ENCODE data around the gene NUDCD2. TPM values are rescaled to one million over a fixed set of nuclear protein-coding genes. Genes with fewer than 3 reads are reported as not detected.

Gene NUDCD2
- total and polyA plus RNA-seq, 9 of the 15 experiments (the other 6 are each of a cell fraction or from before 2014, with no cell fraction given), result 14.6 to 76.9 (median 32.5) TPM

DNA sequence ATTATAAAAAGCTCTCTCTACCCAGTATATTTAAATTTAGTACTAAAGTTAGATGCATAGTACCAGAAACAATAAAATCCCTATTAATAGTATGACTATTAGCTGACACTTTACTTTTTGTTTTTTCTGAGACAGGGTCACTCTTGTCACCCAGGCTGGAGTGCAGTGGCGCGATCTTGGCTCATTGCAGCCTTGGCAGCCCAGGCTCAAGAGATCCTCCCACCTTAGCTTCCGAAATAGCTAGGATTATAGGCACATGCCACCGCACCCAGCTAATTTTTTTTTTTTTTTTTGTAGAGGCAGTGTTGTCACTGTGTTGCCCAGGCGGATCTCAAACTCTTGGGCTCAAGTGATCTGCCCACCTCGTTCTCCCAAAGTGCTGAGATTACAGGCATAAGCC lies 14.6 kb downstream of the NUDCD2 start:
- H3K9me1 ChIP-seq (ENCODE audit: control insufficient read depth, insufficient read depth, low read length), result no peaks in the 10 kb centered on the region
- no peak overlapping the region for H3K4me3 ChIP-seq
- TF ChIP-seq EWSR1 (IDR thresholded peaks at IDR 0.05; ENCODE audit: borderline replicate concordance, low read depth, partially characterized antibody), result no peak
- TF ChIP-seq NELFE (IDR thresholded peaks at IDR 0.05; ENCODE audit: insufficient read depth, insufficient read length), result no peak
- no peak for TF ChIP-seq ZBTB1 (CRISPR knock-in tag; IDR thresholded peaks at IDR 0.05; ENCODE audit: borderline replicate concordance, low read depth)
- 0 out of 2 replicates have a peak, but pooled peaks have one; percentile 24 for TF ChIP-seq SUPT5H (IDR thresholded peaks at IDR 0.05)
- H3K4me2 ChIP-seq (ENCODE audit: insufficient read depth, low read length), result no peak overlapping the region
- POLR2A ChIA-PET, result interaction anchor here (0.7 to 9.0 kb wide), 3 partner anchors 10 to 36 kb away, joined by 3 to 126 read pairs (median 4); partner anchors contain the start of genes HMMR and NUDCD2
- no peak for FAIRE-seq
- in situ Hi-C loops (cut with MboI) (no loop called here), intact Hi-C loops (cut with micrococcal nuclease) (no loop called here)
- peaks cover 0 to 8% of the 10 kb centered on the region in 2 experiments; a peak in 2 of 5 replicates for H3K4me1 ChIP-seq (replicated peaks in 1 of 2; ENCODE audit: control insufficient read depth in 2 of 2, insufficient read depth in 2 of 2, low read length in 2 of 2)
- H3K27me3 ChIP-seq (ENCODE audit: control insufficient read depth in 2 of 2, insufficient read depth in 2 of 2, low read length in 2 of 2), result no peaks in the 10 kb centered on the region
- no peak for DNase-seq (ENCODE audit: extremely low read depth in 1 of 4, low spot score in 3 of 4)
- no peak for ATAC-seq
- WGBS (ENCODE audit: insufficient coverage, low coverage, missing lambda C conversion rate), result 90% methylated on average over 4 of the region's 6 CpGs
- H3K27ac ChIP-seq (ENCODE audit: extremely low read depth, low read depth, low read length), result no peak overlapping the region
- H3K9me3 ChIP-seq (replicated peaks; ENCODE audit: control insufficient read depth, insufficient read depth, low read depth, low read length), result no peaks in the 10 kb centered on the region
- H3K9ac ChIP-seq (ENCODE audit: insufficient read depth in 1 of 2, low read depth in 2 of 2, low read length in 2 of 2), result no peak overlapping the region
- peaks cover 41% of the 10 kb centered on the region for H3K79me2 ChIP-seq (ENCODE audit: control insufficient read depth, insufficient read depth, low read length)
- no peaks in the 10 kb centered on the region for H4K20me1 ChIP-seq (replicated peaks; ENCODE audit: control insufficient read depth, insufficient read depth, low read length)
- BruUV-seq (replicated peaks), result no TSS peak
- CTCF ChIA-PET (ENCODE audit: low intra/inter-chr PET ratio), result no interaction called here
- no peak overlapping the region for H2AFZ ChIP-seq (ENCODE audit: low read depth, low read length)
- peaks cover 92% of the 10 kb centered on the region for H3K36me3 ChIP-seq (ENCODE audit: control insufficient read depth, insufficient read depth, low read length)

DNA sequence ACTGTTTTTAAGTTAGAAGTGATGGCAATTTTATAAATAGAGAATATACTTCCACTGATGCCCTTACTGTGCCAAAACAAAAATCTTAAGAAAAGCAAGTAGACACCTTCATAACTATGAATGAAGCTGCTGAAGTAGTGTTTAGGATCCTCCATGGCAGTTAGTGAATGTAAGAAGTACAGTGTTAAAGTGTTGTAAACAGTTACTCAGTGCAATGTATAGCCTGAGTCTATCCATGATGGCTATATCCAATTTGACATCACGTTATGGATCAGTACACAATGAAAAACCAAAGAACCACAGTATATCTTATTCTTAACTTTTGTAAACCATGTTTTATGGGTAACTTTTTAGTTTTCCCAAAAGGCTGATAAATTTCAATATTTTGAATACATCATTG lies 15.4 kb downstream of the NUDCD2 start:
- in situ Hi-C loops (cut with MboI), result no loop called here
- no peak for TF ChIP-seq NR2F6 (CRISPR knock-in tag; IDR thresholded peaks at IDR 0.05)
- TF ChIP-seq, protein P1, sequence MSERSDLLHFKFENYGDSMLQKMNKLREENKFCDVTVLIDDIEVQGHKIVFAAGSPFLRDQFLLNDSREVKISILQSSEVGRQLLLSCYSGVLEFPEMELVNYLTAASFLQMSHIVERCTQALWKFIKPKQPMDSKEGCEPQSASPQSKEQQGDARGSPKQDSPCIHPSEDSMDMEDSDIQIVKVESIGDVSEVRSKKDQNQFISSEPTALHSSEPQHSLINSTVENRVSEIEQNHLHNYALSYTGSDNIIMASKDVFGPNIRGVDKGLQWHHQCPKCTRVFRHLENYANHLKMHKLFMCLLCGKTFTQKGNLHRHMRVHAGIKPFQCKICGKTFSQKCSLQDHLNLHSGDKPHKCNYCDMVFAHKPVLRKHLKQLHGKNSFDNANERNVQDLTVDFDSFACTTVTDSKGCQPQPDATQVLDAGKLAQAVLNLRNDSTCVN (CRISPR knock-in tag; IDR thresholded peaks at IDR 0.05), result no peak
- TF ChIP-seq SUPT5H (IDR thresholded peaks at IDR 0.05), result 0 out of 2 replicates have a peak, but pooled peaks have one; percentile 15
- TF ChIP-seq, protein P2, sequence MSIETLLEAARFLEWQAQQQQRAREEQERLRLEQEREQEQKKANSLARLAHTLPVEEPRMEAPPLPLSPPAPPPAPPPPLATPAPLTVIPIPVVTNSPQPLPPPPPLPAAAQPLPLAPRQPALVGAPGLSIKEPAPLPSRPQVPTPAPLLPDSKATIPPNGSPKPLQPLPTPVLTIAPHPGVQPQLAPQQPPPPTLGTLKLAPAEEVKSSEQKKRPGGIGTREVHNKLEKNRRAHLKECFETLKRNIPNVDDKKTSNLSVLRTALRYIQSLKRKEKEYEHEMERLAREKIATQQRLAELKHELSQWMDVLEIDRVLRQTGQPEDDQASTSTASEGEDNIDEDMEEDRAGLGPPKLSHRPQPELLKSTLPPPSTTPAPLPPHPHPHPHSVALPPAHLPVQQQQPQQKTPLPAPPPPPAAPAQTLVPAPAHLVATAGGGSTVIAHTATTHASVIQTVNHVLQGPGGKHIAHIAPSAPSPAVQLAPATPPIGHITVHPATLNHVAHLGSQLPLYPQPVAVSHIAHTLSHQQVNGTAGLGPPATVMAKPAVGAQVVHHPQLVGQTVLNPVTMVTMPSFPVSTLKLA (conservative IDR thresholded peaks at IDR 0.05), result no peak
- 0 out of 2 replicates have a peak, but pooled peaks have one; percentile 41 for TF ChIP-seq RBFOX2 (IDR thresholded peaks at IDR 0.05; ENCODE audit: low read depth, low read length)
- no peak for TF ChIP-seq HNRNPUL1 (IDR thresholded peaks at IDR 0.05; ENCODE audit: low read length)
- WGBS (ENCODE audit: insufficient coverage, low coverage, missing lambda C conversion rate), result 81% methylated on average over 1 of the region's 1 CpG
- Histone ChIP-seq H3K79me2 (ENCODE audit: control insufficient read depth, insufficient read depth, low read length) (peaks cover 49% of the 10 kb centered on the region), H3K36me3 (ENCODE audit: control insufficient read depth, insufficient read depth, low read length) (peaks cover 100% of the 10 kb centered on the region), H3K27me3 (ENCODE audit: control insufficient read depth in 2 of 2, insufficient read depth in 2 of 2, low read length in 2 of 2) (no peaks in the 10 kb centered on the region), H3K27ac (ENCODE audit: extremely low read depth, low read depth, low read length) (no peak overlapping the region; the same call in 2 of the 3 replicates), H4K20me1 (replicated peaks; ENCODE audit: control insufficient read depth, insufficient read depth, low read length) (no peaks in the 10 kb centered on the region), H3K4me2 (ENCODE audit: insufficient read depth, low read length) (no peak overlapping the region), H3K4me1 (replicated peaks in 1 of 2; ENCODE audit: control insufficient read depth in 2 of 2, insufficient read depth in 2 of 2, low read length in 2 of 2) (peaks cover 0 to 14% of the 10 kb centered on the region in 2 experiments; a peak in 2 of 5 replicates), H3K9ac (ENCODE audit: insufficient read depth in 1 of 2, low read depth in 2 of 2, low read length in 2 of 2) (no peak overlapping the region), H3K9me3 (replicated peaks; ENCODE audit: control insufficient read depth, insufficient read depth, low read depth, low read length) (no peaks in the 10 kb centered on the region), H3K4me3 (no peak overlapping the region), H3K9me1 (ENCODE audit: control insufficient read depth, insufficient read depth, low read length) (no peaks in the 10 kb centered on the region), H2AFZ (ENCODE audit: low read depth, low read length) (no peak overlapping the region)
- CTCF ChIA-PET (ENCODE audit: low intra/inter-chr PET ratio), result no interaction called here
- TSS peak; percentile 4 for BruUV-seq (replicated peaks)
- POLR2A ChIA-PET, result interaction anchor here (0.9 to 9.0 kb wide), 2 partner anchors 15 to 37 kb away, joined by 3 to 126 read pairs; partner anchors contain the start of genes HMMR and NUDCD2
- ATAC-seq, result 0 out of 3 replicates have a peak, but pooled peaks have one; percentile 11
- DNase-seq (ENCODE audit: extremely low read depth in 1 of 4, low spot score in 3 of 4), result no peak
- intact Hi-C loops (cut with micrococcal nuclease), result no loop called here
- no peak for FAIRE-seq

Data from K562 (cell line).